HG02798 (cell line): Measurements from ENCODE around the gene IPMK.

ENCODE experiments used
- ATAC-seq: cut with Tn5 transposase; IDR thresholded peaks from one replicate; pipeline ENCODE4 v1.9.1; 2021; ENCODE audit warnings: mild to moderate bottlenecking; ENCODE audit not compliant: unreplicated experiment, poor library complexity

IPMK gene

DNA sequence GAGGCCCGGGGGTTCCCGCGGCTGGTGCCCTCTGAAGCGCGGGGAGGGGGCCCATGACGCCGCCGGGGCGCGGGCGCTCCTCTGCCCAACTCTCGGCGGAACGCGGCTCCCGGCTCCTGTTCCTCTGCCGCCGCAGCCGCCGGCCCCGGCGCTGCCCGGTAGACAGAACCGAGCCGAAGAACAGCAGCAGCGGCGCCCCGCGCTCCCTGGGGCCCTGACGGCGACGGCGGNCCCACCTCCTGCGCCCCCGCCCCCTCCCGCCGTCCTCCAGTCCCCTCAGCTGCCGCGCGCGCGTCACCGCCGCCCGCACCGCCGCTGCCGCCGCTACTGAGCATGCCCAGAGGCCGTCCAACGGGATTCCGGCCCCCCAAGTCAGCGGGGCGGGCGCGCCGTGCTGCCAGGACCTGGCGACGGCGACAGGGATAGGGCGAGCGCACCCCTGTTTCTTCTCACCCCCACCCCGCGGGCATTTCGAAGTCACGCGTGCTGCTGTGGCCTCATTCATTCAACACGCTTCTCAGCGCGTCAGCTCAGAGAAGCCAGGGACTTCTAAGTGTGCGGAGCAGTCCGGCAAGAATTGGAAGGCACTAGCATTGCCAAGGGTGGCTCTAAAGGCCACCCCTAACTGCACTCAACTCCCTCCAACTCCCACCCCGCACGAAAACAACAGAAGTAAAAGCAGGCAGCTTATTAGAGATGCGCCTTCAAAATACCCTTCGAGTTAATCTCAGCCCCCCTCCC, at the start of gene IPMK:
TSS of gene IPMK (minus strand) at position 182 of the 741 bp plus-strand sequence. CDS start 283 bp downstream, outside the sequence.
- peak; percentile 70 for ATAC-seq

GRCh38 chr10:58316874-58317273, 49.2 kb upstream of the IPMK start:
- no peak for ATAC-seq

- ATAC-seq, result no peak
Measured at GRCh38 chr10:58311026-58311425, 43.3 kb upstream of the IPMK start.

- no peak for ATAC-seq
Measured at GRCh38 chr10:58307676-58308075, 40.0 kb upstream of the IPMK start.

- ATAC-seq, result no peak
Measured at GRCh38 chr10:58305821-58306220, 38.1 kb upstream of the IPMK start.

DNA sequence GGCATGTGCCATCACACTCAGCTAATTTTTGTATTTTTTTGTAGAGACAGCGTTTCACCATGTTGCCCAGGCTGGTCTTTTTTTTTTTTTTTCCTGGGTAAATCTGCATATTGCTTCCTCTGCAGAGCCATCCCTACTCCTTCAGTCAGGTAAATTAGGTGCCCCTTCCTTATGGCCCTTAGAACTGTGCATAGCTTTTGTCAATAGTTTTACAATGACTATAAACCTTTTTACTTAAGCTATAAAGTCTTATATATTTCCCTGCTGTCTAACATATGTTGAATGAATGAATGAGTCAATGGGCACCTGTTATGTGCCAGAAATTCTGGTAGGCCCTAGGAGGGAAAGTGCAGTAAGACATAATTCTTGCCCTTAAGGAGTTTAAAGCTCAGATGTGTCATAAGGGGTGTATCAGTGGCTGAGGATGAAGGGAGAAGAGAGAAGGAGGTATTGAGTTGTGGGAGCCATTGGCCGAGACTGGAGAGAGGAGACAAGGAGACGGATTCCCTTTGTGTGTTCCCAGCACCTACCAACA, 36.5 kb upstream of the IPMK start:
- ATAC-seq, result no peak

- no peak for ATAC-seq
Measured at GRCh38 chr10:58302254-58302653, 34.6 kb upstream of the IPMK start.

DNA sequence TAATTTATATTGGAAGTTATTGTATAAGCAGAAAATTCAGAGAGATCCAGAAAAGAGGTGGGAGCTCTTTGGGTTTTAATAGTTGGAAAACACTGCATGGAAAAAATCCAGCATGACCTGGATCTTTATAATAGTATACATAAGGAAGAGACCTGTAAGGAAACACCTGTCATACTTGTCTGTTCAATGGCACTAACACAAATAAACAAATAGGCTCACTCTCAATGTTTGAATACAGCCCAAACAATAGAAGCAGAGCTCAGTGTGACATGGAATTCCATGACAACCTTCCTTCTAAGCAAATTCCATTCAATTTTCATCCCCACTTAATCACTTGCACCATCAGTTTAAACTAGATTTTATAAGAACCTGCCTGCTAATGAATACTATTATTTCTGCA, 33.0 kb upstream of the IPMK start:
- ATAC-seq, result no peak

DNA sequence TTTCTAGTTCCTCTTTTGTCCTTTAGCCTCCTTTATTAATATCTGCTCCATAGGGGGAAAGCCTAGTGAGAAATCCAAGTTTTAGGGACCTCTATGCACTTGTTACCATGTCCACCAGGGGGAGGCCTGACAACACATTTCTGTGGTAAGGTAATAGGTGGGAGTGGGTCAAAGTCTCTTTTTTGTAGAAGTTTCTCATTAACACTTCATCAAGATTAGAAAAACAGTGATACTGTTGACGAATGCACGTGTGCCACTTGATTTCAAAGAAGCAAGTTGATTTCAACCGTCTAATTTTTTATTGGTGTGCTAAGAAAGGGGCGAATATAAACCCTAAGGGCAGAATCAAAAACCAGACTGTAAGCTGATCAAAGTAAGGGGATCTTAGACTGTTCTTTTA, 31.9 kb upstream of the IPMK start:
- peak; percentile 95 for ATAC-seq

DNA sequence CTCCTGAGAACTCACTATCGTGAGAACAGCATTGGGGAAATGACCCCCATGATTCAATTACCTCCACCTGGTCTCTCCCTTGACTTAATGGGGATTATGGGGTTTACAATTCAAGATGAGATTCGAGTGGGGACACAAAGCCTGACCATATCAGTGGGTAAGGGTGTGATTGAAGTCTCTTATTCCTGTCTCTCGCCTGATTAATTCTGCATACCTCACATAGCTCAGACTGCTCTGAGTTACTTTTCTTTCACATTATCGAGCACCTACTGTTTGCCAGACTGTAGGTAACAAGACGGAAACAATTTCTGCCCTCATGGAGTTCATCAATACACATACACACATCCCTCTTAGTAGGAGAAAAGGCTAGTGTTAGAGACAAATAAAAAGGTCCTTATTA, 26.3 kb upstream of the IPMK start:
- ATAC-seq, result no peak

DNA sequence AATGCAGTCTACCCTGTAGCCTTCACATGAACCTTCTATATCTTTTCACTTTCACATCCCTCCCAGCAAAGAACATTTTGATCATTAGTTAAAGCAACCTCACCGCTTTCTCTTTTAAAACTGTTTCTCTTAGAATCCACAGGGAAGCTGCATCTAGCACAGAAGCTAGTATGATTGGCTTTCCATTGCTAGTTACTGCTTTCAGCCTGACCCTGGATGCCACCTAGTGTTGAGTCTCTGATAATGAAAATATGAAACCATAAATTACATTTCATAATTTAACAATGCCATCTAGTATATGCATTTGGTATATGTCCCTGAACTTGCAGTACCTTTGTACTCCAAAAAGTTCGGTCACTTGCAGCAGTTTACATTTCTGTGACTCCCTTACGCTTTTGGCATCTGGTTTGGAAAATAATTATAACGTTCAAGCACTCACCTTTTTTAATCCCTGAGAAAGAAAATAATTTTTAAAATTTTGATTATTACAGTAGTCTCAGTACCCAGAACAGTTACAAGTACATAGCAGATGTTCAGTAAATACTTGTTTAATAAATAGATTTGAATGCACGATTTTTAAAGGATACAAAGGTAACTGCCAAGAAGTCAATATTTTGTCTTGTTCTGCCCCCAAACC, 24.0 kb upstream of the IPMK start:
- ATAC-seq, result peak; percentile 88

DNA sequence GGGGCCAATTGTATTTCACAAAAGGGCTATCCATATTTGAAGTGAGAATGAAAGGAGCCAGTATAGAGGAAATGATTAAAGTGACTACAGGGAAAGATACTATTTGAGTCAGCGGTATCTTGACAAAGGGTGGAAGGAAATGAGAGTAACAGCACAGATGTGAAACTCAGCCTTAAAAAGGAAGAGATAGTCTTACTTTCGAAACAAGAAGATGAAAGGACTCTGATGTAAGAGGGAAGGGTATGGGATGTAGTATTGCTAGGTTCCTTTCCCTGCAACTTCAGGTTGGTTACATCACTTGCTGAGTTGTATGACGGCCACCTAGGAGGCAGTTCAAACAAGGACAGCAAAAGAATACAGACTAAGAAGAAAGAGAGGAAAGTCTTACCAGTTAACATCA, 14.9 kb upstream of the IPMK start:
- peak; percentile 96 for ATAC-seq

GRCh38 chr10:58281092-58281752, 13.5 kb upstream of the IPMK start:
- no peak for ATAC-seq

DNA sequence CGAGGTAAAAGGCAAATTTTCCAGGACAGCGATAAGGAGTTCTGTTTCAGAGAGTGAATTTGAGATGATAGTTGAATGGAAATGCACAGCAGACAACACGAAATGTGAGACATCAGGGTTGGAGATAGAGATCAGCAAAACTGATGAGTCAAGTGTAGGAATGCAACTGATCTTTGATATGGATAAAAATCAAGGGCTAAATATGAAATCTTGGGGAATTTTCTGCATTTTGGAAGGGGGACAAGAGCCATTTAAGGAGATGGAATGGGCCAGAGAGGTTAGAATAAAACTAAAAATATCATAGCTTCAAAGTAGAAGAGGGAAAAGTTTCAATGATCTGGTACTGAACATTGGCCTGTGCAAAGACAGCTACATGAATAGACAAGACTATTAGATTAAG, 12.8 kb upstream of the IPMK start:
- ATAC-seq, result no peak

DNA sequence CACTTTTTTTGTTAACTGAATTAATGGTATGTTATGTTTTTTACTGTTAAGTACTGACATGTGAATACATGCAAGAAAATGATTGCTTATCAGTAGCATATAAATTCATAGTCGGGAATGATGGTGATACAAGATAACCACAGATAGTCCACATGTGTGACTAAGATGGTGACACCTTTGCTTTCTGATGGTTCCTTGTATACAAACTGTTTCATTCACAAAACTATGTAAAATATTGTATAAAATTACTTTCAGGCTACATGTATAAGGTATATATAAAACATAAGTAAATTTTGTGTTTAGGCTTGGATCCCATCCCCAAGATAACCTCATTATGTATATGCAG, 11.2 kb upstream of the IPMK start:
- ATAC-seq, result no peak

DNA sequence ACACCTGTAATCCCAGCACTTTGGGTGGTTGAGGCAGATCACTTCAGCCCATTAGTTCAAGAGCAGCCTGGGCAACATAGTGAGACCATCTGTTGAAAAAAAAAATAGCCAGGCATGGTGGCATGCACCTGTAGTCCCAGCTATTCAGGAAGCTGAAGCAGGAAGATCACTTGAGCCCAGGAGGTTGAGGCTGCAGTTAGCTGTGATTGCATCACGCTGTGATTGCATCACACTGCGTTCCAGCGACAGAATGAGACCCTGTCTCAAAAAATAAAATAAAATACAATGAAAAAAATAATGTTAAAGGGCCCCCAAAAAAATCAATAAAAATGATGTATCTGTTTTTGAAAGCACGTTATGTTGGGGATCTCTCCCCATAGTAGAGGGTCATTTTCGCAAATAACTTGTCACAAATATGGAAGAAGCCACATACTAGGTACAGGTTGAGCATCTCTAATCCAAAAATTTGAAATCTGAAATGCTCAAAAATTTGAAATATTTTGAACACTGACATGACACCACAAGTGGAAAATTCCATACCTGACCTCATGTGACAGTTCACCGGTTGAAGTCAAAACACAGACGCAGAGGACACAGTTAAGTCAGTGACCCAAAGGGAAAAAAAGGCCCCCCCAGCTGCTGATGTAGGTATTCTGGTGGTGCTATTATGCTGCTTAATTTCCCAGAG, 10.7 kb upstream of the IPMK start:
- ATAC-seq, result no peak

GRCh38 chr10:58275908-58276307, 8.2 kb upstream of the IPMK start:
- ATAC-seq, result no peak

- ATAC-seq, result no peak
Measured at GRCh38 chr10:58275261-58275660, 7.6 kb upstream of the IPMK start.

DNA sequence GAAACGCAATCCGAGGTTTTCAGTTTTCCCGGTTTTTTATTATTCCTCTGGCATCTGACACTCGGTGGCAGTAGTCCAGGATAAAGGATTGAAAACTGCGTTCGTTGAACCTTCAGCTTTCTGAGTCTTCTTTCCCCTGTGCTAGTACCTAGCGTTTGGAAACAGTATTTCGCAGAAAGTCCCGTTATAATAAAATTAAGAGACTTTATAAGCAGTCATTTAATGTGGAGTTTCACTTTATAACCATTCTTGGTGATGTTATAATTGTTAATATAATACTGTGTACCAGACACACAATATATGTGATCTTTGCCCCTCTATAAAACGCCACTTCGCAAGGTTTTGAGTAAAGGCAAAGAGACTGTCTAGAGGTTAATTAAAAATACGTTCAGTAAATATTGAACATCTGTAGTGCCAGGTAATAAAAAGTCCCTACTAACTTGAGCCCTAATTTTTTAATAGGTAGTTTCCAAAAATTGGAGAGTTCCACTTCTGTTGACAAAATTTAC, 2.1 kb upstream of the IPMK start:
- ATAC-seq, result no peak

- peak; percentile 74 for ATAC-seq
Measured at GRCh38 chr10:58268946-58269781, 1.5 kb upstream of the IPMK start, which contains the start of gene CISD1. CISD1 (plus strand) TSS chr10:58269162; CDS start chr10:58269274, 112 bp downstream.
